Neural progenitor cell (in vitro differentiated cells): ENCODE measurements around the gene MPZL3.

Experiments
- CTCF ChIP-seq: fragments of 200-600 bp; sonication (generic); IDR thresholded peaks from 2 replicates; pipeline ENCODE4 v1.5.1; 2017; ENCODE audit warnings: antibody characterized with exemption, mild to moderate bottlenecking
- EZH2 ChIP-seq: fragments of 200-600 bp; sonication (generic); IDR thresholded peaks from 2 replicates; pipeline ENCODE4 v1.6.1; 2017; ENCODE audit warnings: antibody characterized with exemption, mild to moderate bottlenecking, moderate library complexity
- EZH2phosphoT487 ChIP-seq: fragments of 200-600 bp; sonication (generic); IDR thresholded peaks from 2 replicates; pipeline ENCODE4 v1.6.1; 2017; ENCODE audit warnings: antibody characterized with exemption

- TF ChIP-seq EZH2phosphoT487 (no peak), CTCF (no peak), EZH2 (no peak)
Measured at GRCh38 chr11:118274186-118274585, 22.0 kb upstream of the MPZL3 start.
